ENCODE results near the gene LYPD6B.

The LYPD6B gene

GRCh38 chr2:149015501-149015900 is 23.0 kb upstream of the LYPD6B start:
- no peak for DNase-seq

DNA sequence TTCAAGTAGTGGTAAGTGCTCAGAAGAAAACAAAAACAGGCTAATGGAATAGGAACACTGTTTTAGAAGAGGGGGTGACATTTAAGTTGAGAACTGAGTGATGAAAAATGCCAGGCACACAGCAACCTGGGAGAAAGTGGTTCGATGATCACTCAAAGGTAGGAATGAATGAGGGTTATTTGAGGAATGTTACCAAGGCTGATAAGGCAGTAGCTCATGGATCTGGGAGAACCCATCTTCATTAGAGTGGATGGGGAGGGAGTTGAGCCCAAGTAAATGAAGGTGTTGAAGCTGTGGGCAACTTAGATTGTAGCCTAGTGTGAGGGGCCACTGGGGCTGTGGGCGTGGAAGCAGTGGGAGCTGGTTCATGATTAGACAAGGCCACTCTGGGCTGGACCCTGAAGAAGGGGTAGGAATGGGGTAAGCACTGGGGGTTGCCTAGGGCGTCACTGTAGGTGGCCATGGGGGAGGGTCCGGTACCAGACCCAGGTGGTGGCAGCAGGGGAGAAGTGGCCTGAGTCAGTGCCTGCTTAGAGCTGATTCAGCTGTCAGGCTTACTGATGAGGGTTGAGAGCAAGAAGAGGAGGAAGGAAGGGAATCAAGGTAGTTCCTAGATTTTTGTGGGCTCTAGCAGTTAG is 22.5 kb upstream of the LYPD6B start:
- DNase-seq = no peak

DNA sequence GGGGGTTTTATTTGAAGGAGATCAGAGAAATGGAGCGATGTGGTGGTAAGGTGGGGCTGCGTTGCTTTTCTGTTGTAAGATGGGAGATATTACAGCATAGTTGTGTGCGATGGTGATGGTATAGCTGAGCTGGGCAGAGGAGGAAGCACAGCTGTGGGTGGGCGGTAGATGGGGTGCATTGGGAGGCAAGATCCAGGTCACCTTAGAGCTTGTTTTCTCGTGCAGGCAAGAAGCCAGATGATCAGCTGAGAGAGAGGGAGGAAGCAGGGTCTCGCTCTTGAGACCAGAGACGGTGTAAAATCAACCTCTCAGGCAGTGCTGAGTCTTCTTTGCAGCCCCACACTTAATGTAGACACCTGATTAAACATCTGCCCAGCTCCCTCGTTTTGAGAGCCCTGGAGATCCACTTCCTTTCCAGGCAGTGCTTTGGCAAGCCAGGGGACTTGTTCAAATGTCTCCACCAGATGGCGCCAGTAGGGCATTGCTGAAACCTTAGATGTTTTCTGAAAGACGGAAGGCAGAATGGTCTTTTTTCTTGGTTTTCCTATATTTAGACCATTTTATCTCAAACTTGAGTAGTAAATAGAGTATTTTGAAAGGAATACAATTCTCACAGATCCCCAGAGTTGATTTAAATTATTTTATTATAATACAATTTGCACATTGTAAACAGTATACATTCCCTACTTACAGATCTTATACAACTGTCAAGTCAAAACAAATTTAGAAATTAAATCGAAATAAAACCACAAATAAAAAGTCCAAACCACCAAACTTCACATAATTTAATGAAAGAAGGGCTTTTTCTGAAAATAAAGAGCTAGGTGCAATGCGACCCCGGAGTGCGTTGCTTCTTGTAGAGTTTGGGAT is 21.1 kb upstream of the LYPD6B start:
- DNase-seq = peak; percentile 88

DNA sequence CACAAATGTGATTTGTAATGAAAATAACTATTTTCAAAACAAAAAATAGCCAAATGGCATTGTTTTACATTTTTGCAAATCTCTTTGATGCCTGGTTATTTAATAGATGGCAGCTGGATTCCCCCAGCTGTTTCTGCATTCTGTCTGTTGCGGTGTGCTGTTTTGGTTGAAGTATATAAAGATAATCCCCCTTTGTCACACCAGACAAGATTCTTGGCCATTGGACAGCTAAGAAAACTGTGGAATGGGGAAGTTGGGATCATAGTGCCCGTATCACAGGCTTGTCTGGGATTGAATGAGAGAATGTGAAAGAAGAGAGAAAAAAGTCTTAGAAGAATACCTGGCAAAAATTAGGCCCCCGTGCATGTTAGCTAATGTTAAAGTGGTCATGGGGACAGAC is 19.5 kb upstream of the LYPD6B start:
- no peak for DNase-seq

DNA sequence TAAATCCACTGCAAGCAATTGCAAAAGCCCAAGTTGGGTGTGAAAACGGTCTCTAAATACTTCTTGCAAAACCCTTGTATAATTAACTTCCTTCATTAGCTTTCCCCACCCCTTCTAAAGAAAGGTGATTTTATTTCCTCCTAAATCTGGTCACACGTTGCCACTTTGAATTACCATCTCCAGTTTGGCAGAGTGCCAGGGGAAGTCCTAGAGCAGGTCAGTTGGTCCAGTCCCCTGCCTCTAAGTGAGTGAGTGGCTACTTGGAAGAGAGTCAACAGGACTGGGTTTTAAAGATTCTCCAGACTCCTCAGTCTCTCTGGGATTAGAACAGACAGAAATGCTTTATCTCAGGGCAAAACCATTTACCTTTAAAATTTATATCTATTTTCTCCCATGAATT is 18.7 kb upstream of the LYPD6B start:
- no peak for DNase-seq

DNA sequence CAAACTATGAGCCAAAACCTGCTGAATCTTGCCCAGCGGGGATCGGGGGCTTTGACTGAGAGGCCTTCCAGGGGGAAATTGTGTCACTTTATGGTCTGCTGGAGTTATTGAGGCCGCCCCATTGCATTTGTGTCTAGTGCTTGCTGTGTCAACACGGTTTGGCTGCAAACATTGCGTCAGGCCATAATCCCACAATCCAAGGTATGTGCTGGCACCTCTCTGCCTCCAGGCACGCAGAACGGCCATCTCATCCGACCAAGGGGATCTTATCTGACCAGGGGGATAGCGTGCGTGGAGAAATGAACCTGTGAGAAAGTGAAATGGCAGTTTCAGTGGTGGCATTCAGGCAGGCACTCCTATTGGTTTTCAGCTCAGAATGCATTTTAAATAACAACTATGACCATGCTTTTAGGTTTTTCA is 18.1 kb upstream of the LYPD6B start:
- DNase-seq = no peak

GRCh38 chr2:149021271-149021719 is 17.2 kb upstream of the LYPD6B start:
- no peak for DNase-seq

- DNase-seq = no peak
Observed at GRCh38 chr2:149021761-149022160, 16.7 kb upstream of the LYPD6B start.

DNA sequence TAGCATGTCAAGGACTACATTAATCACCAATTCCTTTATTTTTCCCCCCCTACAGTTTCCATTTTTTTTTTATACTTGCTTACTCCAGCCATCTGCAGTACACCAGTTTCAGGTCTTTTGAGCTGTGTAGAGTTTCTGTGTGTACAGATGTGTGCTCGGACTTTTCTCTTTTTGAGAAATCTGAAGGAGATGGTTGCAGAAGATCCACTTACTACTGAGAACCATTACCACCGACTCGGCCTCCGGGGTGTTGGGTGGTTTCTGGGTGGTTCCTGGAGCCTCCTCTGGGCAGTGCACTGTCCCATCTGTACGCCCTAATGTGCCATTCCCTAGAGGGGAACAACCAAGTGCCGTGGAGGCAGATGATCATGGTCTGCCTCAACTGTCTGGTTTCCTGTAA is 15.4 kb upstream of the LYPD6B start:
- DNase-seq = no peak

DNA sequence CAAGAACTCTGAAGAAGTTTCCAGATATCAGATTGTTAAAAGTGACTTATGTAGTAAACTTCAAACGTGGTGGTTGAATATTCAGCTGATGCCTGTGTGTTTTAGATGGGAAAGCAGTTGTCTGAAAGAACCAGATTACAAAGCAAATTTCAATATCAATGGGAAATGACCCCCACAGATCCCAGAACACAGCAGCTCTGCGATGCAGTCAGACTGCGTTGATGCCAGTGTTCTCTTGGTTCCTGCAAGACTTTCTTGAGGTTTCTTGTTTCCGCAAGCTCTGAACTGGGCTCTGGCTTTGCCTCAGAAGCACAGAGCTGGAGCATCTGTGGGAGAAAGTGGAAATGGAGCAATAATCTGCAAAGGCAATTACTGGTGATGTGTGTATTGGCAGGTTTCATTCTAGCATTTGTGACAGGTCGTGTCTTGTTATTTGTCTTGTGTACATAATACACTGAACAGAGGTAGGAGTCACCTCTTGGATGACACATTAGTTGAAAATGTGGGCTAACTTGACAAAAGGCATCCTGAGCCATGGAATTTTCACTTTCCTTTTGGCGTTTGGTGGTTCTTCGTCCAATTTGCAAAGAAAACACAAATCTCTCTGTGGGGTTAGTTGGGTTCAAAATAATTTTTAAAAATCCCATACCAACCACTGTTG is 10.8 kb upstream of the LYPD6B start:
- DNase-seq = no peak

- DNase-seq = no peak
Observed at GRCh38 chr2:149028377-149028776, 10.1 kb upstream of the LYPD6B start.

GRCh38 chr2:149028891-149029290 is 9.6 kb upstream of the LYPD6B start:
- DNase-seq = no peak

DNA sequence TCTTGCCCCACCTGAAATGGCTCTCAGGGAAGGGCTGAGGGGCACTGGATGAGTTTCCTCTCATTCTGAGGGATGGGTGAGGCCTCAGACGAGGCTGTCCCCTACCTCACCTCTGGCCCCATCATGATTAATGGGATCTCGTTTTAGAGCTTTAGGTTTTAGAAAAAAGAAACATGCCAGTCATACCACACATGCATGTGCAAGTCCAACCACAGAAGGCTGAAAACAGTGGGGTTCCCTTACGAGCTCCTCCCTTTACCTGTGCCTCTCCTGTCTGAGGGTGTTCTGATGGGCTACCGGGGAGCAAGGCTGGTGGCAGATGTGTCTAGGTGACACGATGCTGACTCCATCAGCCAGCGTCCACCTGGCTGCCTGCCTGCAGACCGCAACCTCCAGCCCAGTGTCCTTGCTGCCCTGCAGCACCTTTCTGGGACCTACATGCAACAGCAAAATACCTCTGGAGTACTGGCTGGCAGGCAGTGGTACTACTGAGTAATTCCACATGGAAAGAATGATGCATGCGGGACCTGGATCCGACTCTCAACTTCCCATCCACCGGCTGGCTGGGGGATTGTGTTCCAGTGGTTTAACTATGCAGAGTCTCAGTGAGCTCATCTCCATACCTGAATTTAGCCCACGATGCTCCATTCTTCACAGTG is 9.1 kb upstream of the LYPD6B start:
- DNase-seq = no peak

DNA sequence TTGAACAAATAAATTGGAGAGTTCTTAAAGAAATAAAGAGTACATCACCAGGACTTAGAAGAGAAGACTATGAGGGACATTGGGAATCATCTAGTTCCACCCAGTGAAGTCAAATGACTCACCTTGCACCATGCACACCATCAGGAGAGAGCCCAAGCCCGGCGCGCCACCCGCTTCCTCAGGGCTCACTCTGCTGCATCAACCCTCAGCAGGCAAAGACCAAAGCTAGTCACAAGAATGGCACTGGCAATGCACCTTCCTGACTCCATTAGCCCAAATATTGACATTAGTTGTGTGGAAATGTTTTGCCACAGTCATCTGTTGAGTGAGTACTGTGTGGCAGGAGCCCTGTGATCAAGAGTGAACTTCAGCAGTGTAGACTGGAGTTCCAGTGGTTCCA is 7.1 kb upstream of the LYPD6B start:
- DNase-seq = no peak

DNA sequence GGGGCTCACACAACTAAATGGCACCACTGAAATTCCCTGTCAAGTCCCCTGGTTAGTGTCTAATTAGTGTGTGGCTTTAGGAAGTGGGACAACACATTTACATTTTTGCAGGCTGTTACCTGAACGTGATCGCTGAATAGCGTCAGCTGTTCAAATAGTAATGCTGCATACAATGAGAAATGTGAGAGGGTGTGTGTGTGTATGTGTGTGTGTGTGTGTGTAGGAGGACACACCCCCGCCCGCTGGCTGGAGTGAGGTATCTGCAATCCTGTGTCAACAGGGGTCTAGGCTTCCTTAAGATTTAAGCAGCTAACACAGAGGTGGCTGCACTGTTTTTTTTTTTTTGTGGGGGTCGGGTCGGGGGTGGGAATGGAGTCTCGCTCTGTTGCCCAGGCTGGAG is 4.8 kb upstream of the LYPD6B start:
- DNase-seq = no peak

- no peak for DNase-seq
Observed at GRCh38 chr2:149034406-149034805, 4.1 kb upstream of the LYPD6B start.

GRCh38 chr2:149036507-149037293 is 1.8 kb upstream of the LYPD6B start:
- no peak for DNase-seq

DNA sequence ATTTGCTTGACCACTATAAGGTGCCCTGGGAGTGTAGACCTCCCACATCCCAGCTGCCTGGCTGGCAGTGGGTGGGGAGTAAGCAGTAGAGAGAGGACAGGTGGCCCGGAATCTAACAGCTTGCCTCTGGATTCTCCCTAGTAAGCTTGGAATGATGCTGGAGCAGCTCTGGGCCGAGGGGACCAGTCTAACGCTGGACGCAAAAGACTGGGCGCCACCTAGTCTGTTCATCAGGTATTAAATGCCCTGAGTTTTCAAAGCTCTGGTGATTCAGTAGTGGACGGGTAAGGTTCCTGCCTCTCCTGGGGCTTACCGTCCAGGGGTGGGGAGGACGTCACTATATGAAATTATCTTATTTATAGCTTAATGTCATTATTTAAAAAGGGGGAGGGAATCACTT is 648 bp upstream of the LYPD6B start:
- DNase-seq = no peak

DNA sequence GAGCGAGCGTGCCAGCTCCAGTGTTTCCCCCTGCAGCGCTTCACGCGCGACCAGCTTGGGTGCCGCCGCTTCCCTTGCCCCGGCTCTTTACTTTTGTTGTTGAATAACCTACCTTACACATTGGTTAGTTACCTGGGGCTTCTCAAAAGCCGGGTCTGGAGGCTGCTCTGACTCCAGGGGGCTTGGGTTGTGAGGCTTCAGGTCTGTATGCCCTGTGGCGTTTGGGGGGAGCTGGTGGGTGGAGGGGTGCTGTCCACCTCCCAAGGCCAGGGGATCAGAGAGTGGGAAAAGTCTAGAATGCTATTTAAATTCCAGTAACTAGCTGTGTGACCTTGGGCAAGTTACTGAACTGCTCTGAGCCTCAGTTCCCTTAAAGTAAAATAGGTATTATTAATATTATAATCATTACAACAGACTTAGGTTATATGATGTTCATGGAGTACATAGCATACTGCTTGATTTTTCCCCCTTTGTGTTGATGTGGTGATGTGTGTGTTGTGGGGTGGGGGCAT is 770 bp downstream of the LYPD6B start:
- no peak for DNase-seq

- DNase-seq = peak; percentile 33 to 35
Observed at GRCh38 chr2:149040451-149040850, 2.0 kb downstream of the LYPD6B start.

GRCh38 chr2:149041482-149041881 is 3.0 kb downstream of the LYPD6B start:
- no peak for DNase-seq

GRCh38 chr2:149042881-149043280 is 4.4 kb downstream of the LYPD6B start:
- DNase-seq = no peak
